H1 (cell line): ENCODE results near the gene IL36G. TPM values are rescaled to one million over a fixed set of nuclear protein-coding genes. Genes with fewer than 3 reads are reported as not detected.

ENCODE experiments used
- CTCF ChIA-PET: fragments of 300-600 bp; sonication (Branson Sonifier 250); formaldehyde crosslinking; loops from one replicate; lab custom pipeline; 2021; ENCODE audit not compliant: partially characterized antibody; lab: Charles Lee
- POLR2A ChIA-PET: fragments of 300-600 bp; sonication (Branson Sonifier 250); formaldehyde crosslinking; loops from one replicate; lab custom pipeline; 2021; ENCODE audit warnings: inconsistent platforms; ENCODE audit not compliant: partially characterized antibody; lab: Charles Lee
- DNase-seq, 2 experiments: peaks; one replicate each; pipeline versions ENCODE4 v3.0.0 to v3.0.0-alpha.2; 2010 to 2022; ENCODE audit warnings: low spot score in 2 of 2, low read depth in 1 of 2, mixed read lengths in 1 of 2
- FAIRE-seq: peaks from 2 replicates; lab custom pipeline; 2011; peaks lifted over from hg19 to GRCh38; lab: Jason Lieb, UNC
- H2AFZ ChIP-seq: 2 replicates; pipeline ENCODE4 v1.8.1; 2012; ENCODE audit warnings: low read length, inconsistent platforms
- H2AK5ac ChIP-seq: 2 replicates; pipeline ENCODE4 v1.6.1; 2013; ENCODE audit warnings: low read depth, low read length
- H2BK120ac ChIP-seq: replicated peaks from 2 replicates; pipeline ENCODE3; 2013; ENCODE audit warnings: low read depth, low read length, inconsistent platforms
- H2BK12ac ChIP-seq: 2 replicates; pipeline ENCODE4 v1.6.1; 2013; ENCODE audit warnings: low read depth, low read length
- H2BK15ac ChIP-seq: 2 replicates; pipeline ENCODE4 v1.6.1; 2013; ENCODE audit warnings: low read length
- H2BK20ac ChIP-seq: 2 replicates; pipeline ENCODE4 v1.6.1; 2013; ENCODE audit warnings: low read length
- H2BK5ac ChIP-seq: 2 replicates; pipeline ENCODE4 v1.6.1; 2013; ENCODE audit warnings: low read depth, low read length
- H3K14ac ChIP-seq: 2 replicates; pipeline ENCODE4 v1.6.1; 2013; ENCODE audit warnings: inconsistent platforms; ENCODE audit not compliant: insufficient read length
- H3K18ac ChIP-seq: 2 replicates; pipeline ENCODE4 v1.6.1; 2013; ENCODE audit warnings: low read length; ENCODE audit errors: extremely low read depth
- H3K23ac ChIP-seq: 2 replicates; pipeline ENCODE4 v1.6.1; 2013; ENCODE audit warnings: inconsistent platforms; ENCODE audit not compliant: insufficient read length
- H3K23me2 ChIP-seq: 2 replicates; pipeline ENCODE4 v1.6.1; 2013; ENCODE audit warnings: low read depth, low read length
- H3K27ac ChIP-seq: 2 replicates; pipeline ENCODE4 v1.6.1; 2011; ENCODE audit warnings: low read depth, low read length, inconsistent platforms
- H3K27me3 ChIP-seq, 4 experiments: replicated peaks in 1 of 4; 1 replicate in 1 of 4; 2 replicates in 3 of 4; pipeline versions ENCODE4 v1.6.1 to v1.8.1; 2011 to 2013; ENCODE audit warnings: low read length in 3 of 4, mild to moderate bottlenecking in 3 of 4, inconsistent platforms in 2 of 4, mixed read lengths in 2 of 4, moderate library complexity in 1 of 4; ENCODE audit not compliant: control insufficient read depth in 3 of 4, insufficient read depth in 3 of 4; ENCODE audit errors: extremely low read depth in 1 of 4
- H3K36me3 ChIP-seq, 4 experiments: 2 replicates each; pipeline versions ENCODE4 v1.6.1 to v1.8.1; 2011 to 2013; ENCODE audit warnings: mild to moderate bottlenecking in 4 of 4, low read length in 3 of 4, moderate library complexity in 2 of 4, control low read depth in 1 of 4, inconsistent platforms in 1 of 4; ENCODE audit not compliant: insufficient read depth in 4 of 4, control insufficient read depth in 2 of 4
- H3K4ac ChIP-seq: replicated peaks from 2 replicates; pipeline ENCODE3; 2013; ENCODE audit warnings: low read length, low read depth, mixed read lengths, inconsistent platforms; ENCODE audit not compliant: insufficient read length
- H3K4me1 ChIP-seq, 4 experiments: replicated peaks in 1 of 4; 1 replicate in 1 of 4; 2 replicates in 3 of 4; pipeline versions ENCODE4 v1.6.1 to v1.8.1; 2011 to 2013; ENCODE audit warnings: low read length in 3 of 4, inconsistent platforms in 2 of 4, mixed read lengths in 1 of 4; ENCODE audit not compliant: insufficient read depth in 4 of 4, control insufficient read depth in 3 of 4
- H3K4me2 ChIP-seq, 2 experiments: 2 replicates each; pipeline versions ENCODE4 v1.6.1 to v1.8.1; 2011 to 2013; ENCODE audit warnings: low read depth in 2 of 2, low read length in 2 of 2, control low read depth in 1 of 2, inconsistent platforms in 1 of 2, mild to moderate bottlenecking in 1 of 2; ENCODE audit not compliant: insufficient read depth in 1 of 2
- H3K4me3 ChIP-seq, 4 experiments: fragments of 200-600, 300-600 bp in 1 of 4; sonication (generic), shearing (Covaris generic), sonication (Bioruptor Twin) in 1 of 4; 2 replicates each; pipeline versions ENCODE4 v1.5.1 to v1.8.1; 2011 to 2016; ENCODE audit warnings: low read length in 4 of 4, low read depth in 3 of 4, control low read depth in 2 of 4, inconsistent platforms in 2 of 4, mild to moderate bottlenecking in 2 of 4, mixed read lengths in 1 of 4, moderate library complexity in 1 of 4; ENCODE audit not compliant: insufficient read depth in 2 of 4; ENCODE audit errors: extremely low read depth in 1 of 4
- H3K56ac ChIP-seq: replicated peaks from 2 replicates; pipeline ENCODE3; 2013; ENCODE audit warnings: low read depth, mild to moderate bottlenecking, mixed read lengths, low read length, inconsistent platforms; ENCODE audit not compliant: insufficient read length
- H3K79me1 ChIP-seq: 2 replicates; pipeline ENCODE4 v1.6.1; 2013; ENCODE audit warnings: low read depth, low read length, control low read depth
- H3K79me2 ChIP-seq, 2 experiments: 2 replicates each; pipeline versions ENCODE4 v1.6.1 to v1.8.1; 2012 to 2013; ENCODE audit warnings: low read length in 2 of 2, mild to moderate bottlenecking in 2 of 2, inconsistent platforms in 1 of 2; ENCODE audit not compliant: insufficient read depth in 2 of 2, control insufficient read depth in 1 of 2
- H3K9ac ChIP-seq, 4 experiments: replicated peaks in 1 of 4; 1 replicate in 1 of 4; 2 replicates in 3 of 4; pipeline versions ENCODE4 v1.6.1 to v1.8.1; 2011 to 2013; ENCODE audit warnings: low read depth in 3 of 4, low read length in 3 of 4, control low read depth in 2 of 4, mild to moderate bottlenecking in 2 of 4, moderate library complexity in 2 of 4, inconsistent platforms in 1 of 4; ENCODE audit errors: extremely low read depth in 1 of 4
- H3K9me3 ChIP-seq, 2 experiments: 2 replicates each; pipeline versions ENCODE4 v1.6.1 to v1.8.1; 2012 to 2013; ENCODE audit warnings: mild to moderate bottlenecking in 2 of 2, moderate library complexity in 2 of 2, control low read depth in 1 of 2, inconsistent platforms in 1 of 2, low read depth in 1 of 2, low read length in 1 of 2, mixed read lengths in 1 of 2; ENCODE audit not compliant: insufficient read depth in 2 of 2
- H4K20me1 ChIP-seq, 2 experiments: replicated peaks in 1 of 2; 2 replicates each; pipeline versions ENCODE3 to v1.8.1; 2011 to 2013; ENCODE audit warnings: inconsistent platforms in 2 of 2, low read length in 2 of 2, mild to moderate bottlenecking in 1 of 2; ENCODE audit not compliant: insufficient read depth in 2 of 2, control insufficient read depth in 1 of 2
- H4K5ac ChIP-seq: 2 replicates; pipeline ENCODE4 v1.6.1; 2013; ENCODE audit warnings: low read length, low read depth, mixed read lengths, inconsistent platforms; ENCODE audit not compliant: insufficient read length
- H4K8ac ChIP-seq: 2 replicates; pipeline ENCODE4 v1.8.0; 2013; ENCODE audit warnings: mild to moderate bottlenecking, moderate library complexity, low read length, inconsistent platforms; ENCODE audit not compliant: insufficient read depth; ENCODE audit errors: extremely low read depth
- H4K91ac ChIP-seq: replicated peaks from 2 replicates; pipeline ENCODE3; 2013; ENCODE audit warnings: low read length, mixed read lengths, inconsistent platforms; ENCODE audit not compliant: insufficient read length
- CHD1 ChIP-seq: IDR thresholded peaks from 2 replicates; pipeline ENCODE4 v1.6.1; 2012; ENCODE audit warnings: low read depth, low read length, improper control_type of control experiment
- CREB1 ChIP-seq: IDR thresholded peaks from 2 replicates; pipeline ENCODE4 v1.6.1; 2012; ENCODE audit warnings: inconsistent platforms
- FOSL1 ChIP-seq: IDR thresholded peaks from 2 replicates; pipeline ENCODE4 v1.6.1; 2011; ENCODE audit warnings: mild to moderate bottlenecking, low read depth, low read length, moderate library complexity; ENCODE audit not compliant: insufficient read depth
- JUN ChIP-seq: IDR thresholded peaks from 2 replicates; pipeline ENCODE4 v1.6.1; 2011; ENCODE audit warnings: low read depth, mild to moderate bottlenecking, improper control_type of control experiment, low read length
- KDM5A ChIP-seq: fragments of 200-600 bp; IDR thresholded peaks from 2 replicates; pipeline ENCODE4 v1.7.1; 2012; ENCODE audit warnings: mild to moderate bottlenecking, low read length, inconsistent platforms, mixed read lengths
- POLR2A ChIP-seq, 2 experiments: IDR thresholded peaks; 1 replicate in 1 of 2; 2 replicates in 1 of 2; pipeline ENCODE4 v1.6.1; 2011; ENCODE audit warnings: low read depth in 2 of 2, low read length in 2 of 2, mild to moderate bottlenecking in 2 of 2; ENCODE audit errors: control extremely low read depth in 1 of 2
- POLR2AphosphoS5 ChIP-seq: IDR thresholded peaks from 2 replicates; pipeline ENCODE4 v1.6.1; 2011; ENCODE audit warnings: low read depth, low read length
- RBBP5 ChIP-seq: IDR thresholded peaks from 2 replicates; pipeline ENCODE4 v1.7.1; 2012; ENCODE audit warnings: low read depth, mild to moderate bottlenecking, inconsistent platforms, low read length, moderate library complexity, borderline replicate concordance
- SIN3A ChIP-seq, 2 experiments: IDR thresholded peaks in 1 of 2; conservative IDR thresholded peaks in 1 of 2; 2 replicates each; pipeline ENCODE4 v1.6.1; 2011 to 2012; ENCODE audit warnings: low read length in 2 of 2, improper control_type of control experiment in 1 of 2, low read depth in 1 of 2, mild to moderate bottlenecking in 1 of 2
- SIX5 ChIP-seq: IDR thresholded peaks from 2 replicates; pipeline ENCODE4 v1.6.1; 2011; ENCODE audit warnings: mild to moderate bottlenecking, low read depth, low read length
- SP1 ChIP-seq: IDR thresholded peaks from 2 replicates; pipeline ENCODE4 v1.6.1; 2011; ENCODE audit warnings: low read depth, low read length
- SP4 ChIP-seq: IDR thresholded peaks from 2 replicates; pipeline ENCODE4 v1.6.1; 2012; ENCODE audit warnings: low read length, inconsistent platforms
- YY1 ChIP-seq: IDR thresholded peaks from 2 replicates; pipeline ENCODE4 v1.6.1; 2011; ENCODE audit warnings: low read depth, mild to moderate bottlenecking, low read length
- WGBS, 2 experiments: shearing (Covaris generic) in 1 of 2; methylation state at CpG; one replicate each; pipeline versions ENCODE4 v1.1.6 to v1.1.7; 2013 to 2015; ENCODE audit warnings: low lambda C conversion rate in 2 of 2, mixed read lengths in 2 of 2, inconsistent platforms in 1 of 2, low coverage in 1 of 2, missing lambda C conversion rate in 1 of 2; ENCODE audit not compliant: insufficient replicate concordance in 2 of 2, insufficient coverage in 1 of 2, insufficient read length in 1 of 2; ENCODE audit errors: extremely low coverage in 1 of 2, missing lambda C conversion rate in 1 of 2; 5-methylcytosine and 5-hydroxymethylcytosine counted together
- polyA plus RNA-seq, 7 experiments: library from polyadenylated mRNA; depleted of rRNA in 3 of 7; stranded (reverse) in 5 of 7; unstranded in 2 of 7; fragments of >200 nt in 5 of 7; fragments of 200-250 nt in 2 of 7; gene quantifications; 1 replicate in 5 of 7; 2 replicates in 1 of 7; 4 replicates in 1 of 7; pipeline versions ENCODE4 v1.2.1 to v1.2.3, GENCODE V29; 2011 to 2013; ENCODE audit warnings: missing spikeins in 2 of 7, mixed read lengths in 2 of 7
- total RNA-seq: library from RNA; stranded (reverse); fragmentation: NEBNext Ultra II Directional; extraction: Animal tissue kit (Norgen Biotek cat#: 25700); gene quantifications from 2 replicates; pipeline ENCODE4 v1.2.1, GENCODE V29; 2021
- TF ChIP-seq, protein P1 (sequence below): IDR thresholded peaks from 2 replicates; pipeline ENCODE4 v1.6.1; 2012; ENCODE audit warnings: inconsistent platforms

The IL36G gene
- total and polyA plus RNA-seq, 2 of the 8 experiments (the other 6 are each of a cell fraction or from before 2014, with no cell fraction given), result 0.39 TPM; not detected in 1

DNA sequence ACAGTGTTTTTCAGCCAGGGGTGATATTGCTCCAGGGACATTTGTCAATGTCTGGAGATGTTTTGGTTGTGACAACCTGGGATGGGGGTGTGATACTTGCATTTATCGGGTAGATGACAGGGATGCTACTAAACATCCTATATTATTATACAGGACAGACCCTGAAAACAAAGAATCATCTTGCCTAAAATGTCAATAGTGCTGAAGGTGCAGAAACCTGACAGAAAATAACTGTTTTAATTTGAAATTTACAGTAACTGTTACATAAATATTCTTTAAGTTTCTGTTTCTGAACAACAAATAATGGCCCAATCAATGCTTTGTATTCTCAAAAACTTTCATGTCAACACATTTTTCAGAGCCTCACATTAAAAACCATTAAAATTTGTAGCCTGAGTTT lies 29.4 kb downstream of the IL36G start:
- ChIA-PET POLR2A (no interaction called here), CTCF (no interaction called here)
- no peak overlapping the region for H2BK5ac ChIP-seq
- H3K23me2 ChIP-seq, result no peaks in the 10 kb centered on the region
- H4K20me1 ChIP-seq, result no peaks in the 10 kb centered on the region
- H3K56ac ChIP-seq, result no peak overlapping the region
- H3K9me3 ChIP-seq, result peaks cover 2 to 3% of the 10 kb centered on the region in 2 experiments; a peak in 1 of 4 replicates
- H2BK120ac ChIP-seq, result no peak overlapping the region
- no peak overlapping the region for H3K18ac ChIP-seq
- no peak overlapping the region for H2BK15ac ChIP-seq
- 75% methylated on average over 1 of the region's 1 CpG; no CpG with 5 or more reads in 1 of the 2 experiments for WGBS, 2 experiments
- H3K23ac ChIP-seq, result no peak overlapping the region
- H3K27ac ChIP-seq, result no peak overlapping the region
- TF ChIP-seq POLR2A (IDR thresholded peaks at IDR 0.05; ENCODE audit: control extremely low read depth in 1 of 2, low read depth in 2 of 2, low read length in 2 of 2), result no peak
- TF ChIP-seq, protein P1, sequence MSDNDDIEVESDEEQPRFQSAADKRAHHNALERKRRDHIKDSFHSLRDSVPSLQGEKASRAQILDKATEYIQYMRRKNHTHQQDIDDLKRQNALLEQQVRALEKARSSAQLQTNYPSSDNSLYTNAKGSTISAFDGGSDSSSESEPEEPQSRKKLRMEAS, result no peak
- TF ChIP-seq YY1, result no peak
- no peak for TF ChIP-seq CHD1
- no peak for TF ChIP-seq SIX5
- no peak for TF ChIP-seq KDM5A
- no peak for TF ChIP-seq SP4
- TF ChIP-seq SIN3A (conservative IDR thresholded peaks at IDR 0.05 in 1 of 2, IDR thresholded peaks at IDR 0.05 in 1 of 2; ENCODE audit: low read depth in 1 of 2, low read length in 2 of 2), result no peak
- no peak for TF ChIP-seq FOSL1
- TF ChIP-seq JUN, result no peak
- no peak for TF ChIP-seq POLR2AphosphoS5
- TF ChIP-seq SP1, result no peak
- no peak for TF ChIP-seq CREB1
- no peak for TF ChIP-seq RBBP5
- TF ChIP-seq, all 59 proteins: peak for 0
- Histone ChIP-seq H4K8ac (no peak overlapping the region), H2AFZ (no peak overlapping the region), H3K27me3 (no peaks in the 10 kb centered on the region), H3K79me2 (no peaks in the 10 kb centered on the region), H3K4me3 (no peak overlapping the region), H3K9ac (no peak overlapping the region), H3K14ac (no peak overlapping the region), H4K91ac (no peak overlapping the region), H3K4ac (no peak overlapping the region), H3K36me3 (no peaks in the 10 kb centered on the region), H2AK5ac (no peak overlapping the region), H4K5ac (no peak overlapping the region), H3K4me1 (no peaks in the 10 kb centered on the region), H2BK20ac (no peak overlapping the region), H2BK12ac (no peak overlapping the region), H3K4me2 (no peak overlapping the region), H3K79me1 (no peaks in the 10 kb centered on the region)
- DNase-seq (no peak), FAIRE-seq (no peak)
